OCI-LY1 (cell line): ENCODE measurements around the gene CDKAL1.
A peak's percentile ranks its signal among the peaks of the same experiment; 100 is the strongest.
"Not testable (repeated sequence)": the region's sequence is repeated elsewhere in the genome, so short reads cannot be mapped to it uniquely, and the experiment has no call there.

ENCODE experiments used
- H2AFZ ChIP-seq: fragments of 200-600 bp; sonication (generic), shearing (Covaris generic); 2 replicates; pipeline ENCODE4 v1.6.0; 2014; ENCODE audit warnings: antibody characterized with exemption, mild to moderate bottlenecking, low read length
- H3F3A ChIP-seq: fragments of 200-600 bp; sonication (generic), shearing (Covaris generic); 2 replicates; pipeline ENCODE4 v1.6.0; 2014; ENCODE audit warnings: mild to moderate bottlenecking, antibody characterized with exemption, low read length, moderate library complexity; ENCODE audit not compliant: insufficient read depth
- H3K27ac ChIP-seq: fragments of 200-600 bp; sonication (generic); 2 replicates; pipeline ENCODE4 v1.5.1; 2014; ENCODE audit warnings: low read length, mixed run types, mild to moderate bottlenecking, low read depth; ENCODE audit not compliant: poor library complexity, severe bottlenecking
- H3K27me3 ChIP-seq: fragments of 200-600 bp; sonication (generic); 2 replicates; pipeline ENCODE4 v1.6.0; 2014; ENCODE audit warnings: antibody characterized with exemption, mild to moderate bottlenecking, low read length, moderate library complexity; ENCODE audit not compliant: insufficient read depth
- H3K36me3 ChIP-seq: fragments of 200-600 bp; sonication (generic); 2 replicates; pipeline ENCODE4 v1.6.1; 2014; ENCODE audit warnings: mild to moderate bottlenecking, antibody characterized with exemption, low read length, moderate library complexity, mixed read lengths; ENCODE audit not compliant: insufficient read depth
- H3K4me1 ChIP-seq: fragments of 200-600 bp; sonication (generic); 2 replicates; pipeline ENCODE4 v1.5.1; 2014; ENCODE audit warnings: mild to moderate bottlenecking, low read length, moderate library complexity; ENCODE audit not compliant: insufficient read depth, severe bottlenecking
- H3K4me2 ChIP-seq: fragments of 200-600 bp; sonication (generic), shearing (Covaris generic); 2 replicates; pipeline ENCODE4 v1.6.1; 2014; ENCODE audit warnings: low read length
- H3K4me3 ChIP-seq: fragments of 200-600 bp; sonication (generic); 2 replicates; pipeline ENCODE4 v1.5.1; 2014; ENCODE audit warnings: low read length, low read depth, mild to moderate bottlenecking, mixed read lengths; ENCODE audit not compliant: poor library complexity, severe bottlenecking
- H3K79me2 ChIP-seq: fragments of 200-600 bp; shearing (Covaris generic); 2 replicates; pipeline ENCODE4 v1.6.1; 2016; ENCODE audit warnings: mixed run types, low read length, mixed read lengths; ENCODE audit not compliant: insufficient read depth
- H3K9ac ChIP-seq: fragments of 200-600 bp; sonication (generic), shearing (Covaris generic); 2 replicates; pipeline ENCODE4 v1.6.1; 2014; ENCODE audit warnings: mild to moderate bottlenecking, low read length, mixed read lengths
- H3K9me2 ChIP-seq: fragments of 200-600 bp; sonication (generic), shearing (Covaris generic); 2 replicates; pipeline ENCODE4 v1.6.1; 2014; ENCODE audit warnings: low read depth, mild to moderate bottlenecking, low read length, mixed read lengths
- H3K9me3 ChIP-seq: fragments of 200-600 bp; shearing (Covaris generic); 2 replicates; pipeline ENCODE4 v1.6.1; 2014; ENCODE audit warnings: low read length, mixed read lengths
- H4K20me1 ChIP-seq: fragments of 200-600 bp; sonication (generic), shearing (Covaris generic); 2 replicates; pipeline ENCODE4 v1.6.0; 2016; ENCODE audit warnings: mild to moderate bottlenecking, low read length; ENCODE audit not compliant: insufficient read depth
- EZH2 ChIP-seq: fragments of 200-600 bp; sonication (generic), shearing (Covaris generic); IDR thresholded peaks from 2 replicates; pipeline ENCODE4 v1.8.0; 2017; ENCODE audit warnings: borderline replicate concordance, mixed run types, mild to moderate bottlenecking, antibody characterized with exemption, low read length, moderate library complexity, mixed read lengths
- TF ChIP-seq, protein P1 (sequence below): fragments of 200-600 bp; sonication (generic), shearing (Covaris generic); IDR thresholded peaks from 2 replicates; pipeline ENCODE4 v1.5.1; 2017; ENCODE audit warnings: mild to moderate bottlenecking, antibody characterized with exemption, low read length, moderate library complexity, mixed read lengths

Gene CDKAL1

DNA sequence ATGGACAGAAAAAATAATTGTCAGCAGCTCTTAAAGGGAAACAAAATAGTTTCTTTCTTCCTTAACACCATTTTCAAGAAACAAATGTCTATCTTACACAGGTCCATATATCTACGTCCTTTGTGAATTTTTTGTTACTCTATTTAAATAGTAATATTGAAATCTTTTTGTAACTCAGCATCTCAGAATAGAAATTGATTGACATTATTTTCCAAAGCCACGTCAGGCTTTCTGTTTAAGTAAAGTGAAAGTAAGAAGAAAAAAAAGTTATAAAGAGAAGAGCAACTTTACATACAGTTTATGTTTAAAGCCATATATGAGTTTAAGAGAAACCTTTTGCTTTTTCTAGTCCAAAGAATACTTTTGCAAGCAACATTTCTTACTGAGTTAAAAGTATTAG, 656.4 kb downstream of the CDKAL1 start:
- H3K4me1 ChIP-seq, result peaks cover 10% of the 10 kb centered on the region
- H3K4me2 ChIP-seq, result no peak overlapping the region
- H3K79me2 ChIP-seq, result no peaks in the 10 kb centered on the region
- no peak for TF ChIP-seq EZH2
- TF ChIP-seq, protein P1, sequence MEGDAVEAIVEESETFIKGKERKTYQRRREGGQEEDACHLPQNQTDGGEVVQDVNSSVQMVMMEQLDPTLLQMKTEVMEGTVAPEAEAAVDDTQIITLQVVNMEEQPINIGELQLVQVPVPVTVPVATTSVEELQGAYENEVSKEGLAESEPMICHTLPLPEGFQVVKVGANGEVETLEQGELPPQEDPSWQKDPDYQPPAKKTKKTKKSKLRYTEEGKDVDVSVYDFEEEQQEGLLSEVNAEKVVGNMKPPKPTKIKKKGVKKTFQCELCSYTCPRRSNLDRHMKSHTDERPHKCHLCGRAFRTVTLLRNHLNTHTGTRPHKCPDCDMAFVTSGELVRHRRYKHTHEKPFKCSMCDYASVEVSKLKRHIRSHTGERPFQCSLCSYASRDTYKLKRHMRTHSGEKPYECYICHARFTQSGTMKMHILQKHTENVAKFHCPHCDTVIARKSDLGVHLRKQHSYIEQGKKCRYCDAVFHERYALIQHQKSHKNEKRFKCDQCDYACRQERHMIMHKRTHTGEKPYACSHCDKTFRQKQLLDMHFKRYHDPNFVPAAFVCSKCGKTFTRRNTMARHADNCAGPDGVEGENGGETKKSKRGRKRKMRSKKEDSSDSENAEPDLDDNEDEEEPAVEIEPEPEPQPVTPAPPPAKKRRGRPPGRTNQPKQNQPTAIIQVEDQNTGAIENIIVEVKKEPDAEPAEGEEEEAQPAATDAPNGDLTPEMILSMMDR, result no peak
- no peaks in the 10 kb centered on the region for H3K27me3 ChIP-seq
- no peak overlapping the region for H2AFZ ChIP-seq
- no peak overlapping the region for H3K4me3 ChIP-seq
- no peaks in the 10 kb centered on the region for H3K9me2 ChIP-seq
- H3F3A ChIP-seq, result no peaks in the 10 kb centered on the region
- H3K36me3 ChIP-seq, result no peaks in the 10 kb centered on the region
- no peaks in the 10 kb centered on the region for H4K20me1 ChIP-seq
- H3K27ac ChIP-seq, result no peak overlapping the region
- no peaks in the 10 kb centered on the region for H3K9me3 ChIP-seq
- 0 out of 2 replicates have a peak overlapping the region, but pooled peaks have one; percentile 9 for H3K9ac ChIP-seq

DNA sequence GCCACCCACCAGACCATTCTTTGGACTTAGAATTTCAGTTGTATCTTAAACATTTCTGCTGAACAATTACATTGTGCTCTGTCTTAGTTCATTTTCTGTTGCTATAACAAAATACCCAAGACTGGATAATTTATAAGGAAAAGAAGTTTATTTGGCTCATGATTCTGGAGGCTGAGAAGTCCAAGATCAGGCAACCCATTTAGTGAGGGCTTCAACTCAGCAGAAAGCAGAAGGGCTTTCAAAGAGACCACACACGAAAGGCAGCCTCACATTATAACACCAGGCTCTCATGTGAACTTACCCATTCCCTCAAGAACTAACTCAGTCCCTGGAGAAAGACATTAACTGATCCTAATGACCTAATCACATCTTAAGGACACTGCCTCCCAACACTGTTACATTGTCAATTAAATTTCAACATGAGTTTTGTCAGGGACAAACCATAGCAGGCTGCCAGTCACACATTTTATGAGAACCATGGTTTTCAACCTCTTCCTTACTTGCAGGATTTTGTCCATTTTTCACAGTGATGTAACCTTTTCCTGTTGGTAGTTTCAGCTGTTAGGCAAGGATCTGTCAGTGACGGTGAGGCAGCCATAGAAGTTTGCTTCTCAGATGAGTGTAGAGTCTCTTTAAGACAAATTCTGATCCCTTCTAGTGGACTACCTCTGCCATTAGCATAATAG, 659.7 kb downstream of the CDKAL1 start:
- Histone ChIP-seq H3K9me2 (no peaks in the 10 kb centered on the region), H3K4me2 (no peak overlapping the region), H3F3A (no peaks in the 10 kb centered on the region), H3K4me3 (no peak overlapping the region), H4K20me1 (no peaks in the 10 kb centered on the region), H3K9me3 (no peaks in the 10 kb centered on the region), H3K36me3 (no peaks in the 10 kb centered on the region), H3K9ac (no peak overlapping the region), H3K79me2 (no peaks in the 10 kb centered on the region), H2AFZ (no peak overlapping the region), H3K27ac (no peak overlapping the region), H3K27me3 (no peaks in the 10 kb centered on the region), H3K4me1 (peaks cover 15% of the 10 kb centered on the region)
- no peak for TF ChIP-seq EZH2
- TF ChIP-seq, protein P1, result no peak

DNA sequence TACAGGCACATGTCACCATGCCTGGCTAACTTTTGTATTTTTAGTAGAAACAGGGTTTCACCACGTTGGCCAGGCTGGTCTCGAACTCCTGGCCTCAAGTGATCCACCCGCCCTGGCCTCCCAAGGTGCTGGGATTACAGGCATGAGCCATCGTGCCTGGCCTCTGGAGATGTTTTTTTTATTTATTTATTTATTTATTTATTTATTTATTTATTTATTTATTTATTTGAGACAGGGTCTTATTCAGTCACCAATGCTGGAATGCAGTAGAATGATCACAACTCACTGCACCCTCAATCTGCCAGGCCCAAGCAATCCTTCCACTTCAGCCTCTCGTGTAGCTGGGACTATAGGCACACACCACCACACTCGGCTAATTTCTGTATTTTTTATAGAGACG, 661.0 kb downstream of the CDKAL1 start:
- H2AFZ ChIP-seq, H3K27me3 ChIP-seq, H3K9ac ChIP-seq, H3K79me2 ChIP-seq, H3K27ac ChIP-seq, H3K4me3 ChIP-seq, H3K9me3 ChIP-seq, H3F3A ChIP-seq, H4K20me1 ChIP-seq, H3K9me2 ChIP-seq, H3K4me2 ChIP-seq, H3K36me3 ChIP-seq: not testable (repeated sequence)
- peaks cover 11% of the 10 kb centered on the region for H3K4me1 ChIP-seq

DNA sequence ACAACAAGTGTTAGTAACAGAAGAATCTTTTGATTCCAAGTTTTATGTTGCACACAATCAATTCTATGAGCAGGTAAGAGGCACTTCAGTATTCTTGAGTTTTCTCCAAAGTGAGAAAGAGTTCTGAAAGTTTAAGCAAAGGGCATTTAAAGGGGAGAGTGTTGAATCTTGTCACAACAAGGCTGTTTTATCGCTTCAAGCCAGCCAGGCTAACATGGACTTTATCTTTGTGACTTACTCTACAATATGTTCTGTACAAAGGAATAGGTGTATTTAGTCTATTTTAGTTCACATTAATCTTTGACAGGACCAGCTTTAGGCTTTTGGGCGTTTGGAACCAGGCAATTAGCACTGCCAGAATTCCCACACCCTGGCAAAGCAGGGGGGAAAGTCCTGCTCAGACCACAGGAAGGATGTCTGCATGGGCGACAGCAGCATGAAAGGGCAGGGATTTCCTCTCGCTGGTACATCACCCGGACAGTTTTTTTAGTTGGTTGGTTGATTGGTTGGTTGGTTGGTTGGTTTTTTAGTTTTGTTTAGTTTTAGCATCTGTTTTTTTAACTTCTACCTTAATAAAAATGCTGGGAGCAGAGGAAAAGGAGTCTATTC, 663.9 kb downstream of the CDKAL1 start:
- no peak overlapping the region for H3K4me3 ChIP-seq
- peak overlapping the region; percentile 2 for H3K27ac ChIP-seq
- no peak overlapping the region for H2AFZ ChIP-seq
- H3K9me3 ChIP-seq, result no peaks in the 10 kb centered on the region
- H3F3A ChIP-seq, result no peaks in the 10 kb centered on the region
- peaks cover 20% of the 10 kb centered on the region for H3K4me1 ChIP-seq
- H3K9me2 ChIP-seq, result no peaks in the 10 kb centered on the region
- H3K4me2 ChIP-seq, result no peak overlapping the region; the same call in 1 of the 2 replicates
- no peak overlapping the region for H3K9ac ChIP-seq
- no peaks in the 10 kb centered on the region for H3K27me3 ChIP-seq
- no peak for TF ChIP-seq EZH2
- TF ChIP-seq, protein P1, result no peak
- no peaks in the 10 kb centered on the region for H3K36me3 ChIP-seq
- H3K79me2 ChIP-seq, result no peaks in the 10 kb centered on the region
- H4K20me1 ChIP-seq, result no peaks in the 10 kb centered on the region
